GM19463 (cell line): ENCODE data around the gene ODC1.

Source experiments
- ATAC-seq: cut with Tn5 transposase; IDR thresholded peaks from one replicate; pipeline ENCODE4 v1.9.1; 2021; ENCODE audit warnings: mild to moderate bottlenecking, moderate library complexity; ENCODE audit not compliant: unreplicated experiment

ODC1 gene

GRCh38 chr2:10417551-10418335, 30.4 kb downstream of the ODC1 start:
- ATAC-seq: no peak

DNA sequence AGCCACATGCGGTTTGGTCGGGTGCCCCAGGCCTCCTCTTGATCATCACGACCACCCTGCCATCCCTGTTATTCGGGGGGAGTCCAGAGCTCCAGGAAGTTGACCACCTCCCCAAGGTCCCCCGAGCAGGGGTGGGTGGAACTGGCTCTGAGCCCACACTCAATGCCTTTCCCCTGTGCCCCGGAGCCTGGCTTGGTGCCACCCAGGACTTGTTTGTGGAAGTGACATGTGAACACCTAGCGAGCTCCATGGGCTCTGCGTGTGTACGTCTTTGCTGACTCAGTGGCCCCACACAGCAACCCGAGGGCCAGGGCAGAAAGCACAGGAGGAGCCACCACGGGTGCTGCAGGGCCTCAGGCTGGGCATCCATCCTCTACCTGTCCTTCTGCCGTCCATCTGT, 32.5 kb downstream of the ODC1 start:
- no peak for ATAC-seq

DNA sequence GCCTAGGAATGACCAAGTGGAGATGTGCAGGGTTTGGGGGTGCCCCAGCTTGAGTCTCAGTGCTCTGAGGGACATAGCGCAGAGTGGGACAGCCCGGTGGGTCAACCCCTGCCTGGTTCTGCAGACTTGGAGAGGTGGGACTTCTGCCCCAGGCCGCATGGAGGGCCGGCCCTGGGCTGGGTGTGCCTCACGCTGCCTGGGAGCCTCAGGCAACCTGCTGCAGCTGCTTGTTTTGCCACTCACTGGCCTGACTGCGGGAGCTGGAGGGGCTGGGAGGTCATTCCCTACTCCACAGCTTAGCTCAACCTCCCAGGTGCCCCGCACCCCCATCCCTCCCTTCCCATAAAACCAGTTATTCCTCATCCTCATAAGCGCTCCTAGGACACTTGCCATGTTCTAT, 33.1 kb downstream of the ODC1 start:
- ATAC-seq: no peak

DNA sequence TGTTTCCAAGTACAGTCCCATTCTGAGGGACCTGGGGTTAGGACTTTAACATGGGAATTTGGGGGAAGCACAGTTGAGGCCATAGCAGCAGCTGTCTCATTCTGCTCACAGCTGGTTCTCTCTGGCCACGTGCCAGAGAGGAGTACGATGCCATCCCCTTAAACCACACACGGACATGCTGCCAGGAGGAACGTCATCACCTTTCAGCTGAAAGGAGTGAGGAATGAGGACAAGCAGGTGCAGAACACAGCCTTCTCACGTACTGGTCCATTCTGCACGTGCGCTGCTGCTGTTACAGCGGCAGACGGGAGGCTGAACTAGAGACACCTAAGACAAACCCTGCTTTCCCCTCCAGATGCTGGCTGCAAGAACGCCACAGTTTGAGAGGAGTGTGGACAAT, 33.5 kb downstream of the ODC1 start:
- no peak for ATAC-seq

- ATAC-seq: peak; percentile 35
Measured at GRCh38 chr2:10413991-10414451, 34.1 kb downstream of the ODC1 start.

DNA sequence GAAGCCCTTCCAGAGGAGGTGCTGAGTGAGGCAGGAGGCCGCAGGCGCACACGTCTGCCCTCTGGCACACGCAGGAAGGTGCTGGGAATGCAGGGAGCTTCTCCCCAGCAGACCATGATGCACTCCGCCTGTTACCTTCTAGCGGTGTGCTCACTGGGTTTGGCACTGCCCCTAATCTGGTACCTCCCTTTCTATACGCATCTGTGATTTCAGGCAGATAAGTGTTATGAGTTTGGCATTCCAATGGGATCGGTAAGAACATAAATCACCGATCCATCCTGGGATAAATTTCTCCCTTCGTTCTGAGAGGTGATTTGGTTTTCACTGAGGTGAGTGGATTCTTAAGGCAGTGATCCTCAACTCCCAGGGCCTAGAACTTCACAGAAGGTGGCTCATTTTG, 34.6 kb downstream of the ODC1 start:
- no peak for ATAC-seq

- no peak for ATAC-seq
Measured at GRCh38 chr2:10412380-10412779, 35.7 kb downstream of the ODC1 start.

GRCh38 chr2:10411557-10411956, 36.6 kb downstream of the ODC1 start:
- no peak for ATAC-seq

- ATAC-seq: no peak
Measured at GRCh38 chr2:10410823-10411437, 37.2 kb downstream of the ODC1 start.

DNA sequence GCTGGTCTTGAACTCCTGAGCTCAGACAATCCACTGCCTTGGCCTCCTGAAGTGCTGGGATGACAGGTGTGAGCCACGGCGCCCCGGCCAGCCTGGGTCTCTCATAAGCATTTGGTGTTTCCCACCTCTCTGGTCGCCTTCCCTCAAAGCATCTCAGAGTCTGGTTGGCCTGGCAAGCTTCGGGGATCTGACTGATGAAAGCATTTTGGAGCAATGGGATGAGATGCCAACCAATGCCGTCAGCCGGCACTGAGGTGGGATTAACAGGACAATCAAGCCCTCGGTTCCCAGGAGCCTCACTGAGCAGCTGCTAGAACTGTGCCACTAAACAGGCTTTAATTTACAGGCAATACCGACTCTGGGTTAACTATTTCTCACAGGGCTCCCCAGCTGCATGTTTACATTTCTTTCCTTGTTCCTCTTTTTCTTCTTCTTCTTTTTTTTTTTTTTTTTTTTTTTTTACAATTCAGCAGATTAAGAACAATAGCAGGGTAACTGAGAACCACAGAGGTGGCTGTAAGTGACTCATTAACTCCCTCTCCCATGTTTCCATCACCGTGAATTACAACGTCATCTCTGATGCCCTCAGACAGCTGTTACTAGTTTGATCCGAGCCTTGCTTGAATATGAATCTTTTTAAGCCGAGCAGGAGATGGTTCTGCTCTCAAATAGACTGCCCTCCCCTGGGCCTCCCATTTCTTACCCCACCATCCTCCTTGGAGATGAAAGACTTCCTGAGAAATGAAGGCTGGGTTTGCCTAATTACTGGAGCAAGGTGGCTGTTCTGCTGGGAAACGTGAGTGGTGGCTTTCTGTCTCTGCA, 37.9 kb downstream of the ODC1 start:
- peak; percentile 51 for ATAC-seq

DNA sequence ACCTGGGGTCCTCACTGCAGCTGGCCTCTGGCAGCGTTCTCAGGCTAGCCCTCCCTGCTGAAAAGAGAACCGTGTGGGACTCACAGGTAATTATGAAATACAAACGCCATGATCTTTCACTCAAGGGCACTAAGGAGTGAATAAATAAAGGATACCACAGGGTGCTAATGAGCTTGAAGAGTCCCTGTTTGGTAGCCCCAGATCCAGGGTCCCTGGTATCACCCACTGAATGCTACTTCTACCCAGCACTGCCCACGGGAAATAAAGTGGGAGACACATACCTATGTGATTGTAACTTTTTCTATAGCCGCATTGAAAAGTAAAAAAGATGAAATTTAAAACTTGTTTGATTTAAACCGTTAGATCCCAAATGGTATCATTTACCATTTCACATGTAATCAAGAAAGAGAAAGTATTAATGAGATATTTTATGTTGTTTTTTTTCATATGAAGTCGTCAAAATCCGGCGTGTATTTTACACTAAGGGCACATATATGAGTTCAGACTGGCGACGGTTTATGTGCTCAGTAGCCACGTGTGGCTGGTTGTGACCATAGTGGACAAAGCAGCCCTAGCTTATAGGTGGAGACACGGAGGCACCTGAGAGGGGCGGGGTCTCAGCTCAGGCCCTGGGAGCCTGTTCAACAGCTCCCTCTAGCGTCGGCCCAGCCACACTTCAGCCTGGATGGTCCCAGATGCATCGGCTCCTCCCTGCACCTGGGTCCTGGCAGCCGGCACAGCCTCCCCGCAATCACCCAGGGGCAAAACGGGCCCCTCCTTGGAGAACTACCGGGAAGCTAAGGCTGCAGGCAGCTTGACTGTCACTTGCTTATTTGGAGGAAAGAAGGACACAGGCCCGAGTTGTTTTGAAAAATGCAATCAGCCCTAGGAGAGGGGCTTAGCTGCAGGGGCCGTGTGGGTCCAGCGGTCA, 39.2 kb downstream of the ODC1 start:
- peak; percentile 39 for ATAC-seq

GRCh38 chr2:10407841-10408648, 40.1 kb downstream of the ODC1 start:
- ATAC-seq: peak; percentile 47

GRCh38 chr2:10407432-10407831, 40.7 kb downstream of the ODC1 start:
- ATAC-seq: no peak

DNA sequence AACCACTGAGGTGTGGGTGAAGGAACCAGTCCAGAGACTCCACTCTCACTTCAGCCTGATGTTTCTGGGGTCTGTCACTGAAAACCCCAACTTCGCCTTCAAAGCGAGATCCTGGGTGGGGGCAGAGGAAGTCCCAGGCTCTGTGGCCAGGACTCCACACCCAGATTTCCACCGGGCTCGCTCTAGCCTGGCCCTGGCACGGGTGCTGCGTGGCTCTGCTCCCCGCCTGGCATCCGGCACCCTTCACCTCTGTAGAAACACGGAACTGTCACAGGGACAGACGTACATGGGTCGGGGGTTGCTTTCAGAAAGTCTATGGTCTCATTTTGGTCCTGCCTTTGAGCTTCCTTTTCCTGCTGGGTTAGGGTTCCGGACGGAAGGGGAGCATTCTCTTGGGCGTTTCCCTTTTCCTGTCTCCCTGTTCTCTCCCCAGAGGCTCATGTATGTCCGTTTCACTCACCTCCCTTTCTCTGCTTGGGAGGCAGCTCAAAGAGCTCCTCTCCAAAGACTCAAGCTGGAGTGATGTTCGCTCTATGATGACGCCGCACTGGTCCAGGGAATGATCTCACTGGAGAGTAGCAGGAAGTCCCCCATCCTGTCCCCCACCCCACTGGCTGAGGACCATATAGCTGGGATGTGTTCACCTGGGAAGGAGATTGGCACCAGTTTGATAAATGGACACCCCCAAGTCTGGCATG, 41.5 kb downstream of the ODC1 start:
- no peak for ATAC-seq

DNA sequence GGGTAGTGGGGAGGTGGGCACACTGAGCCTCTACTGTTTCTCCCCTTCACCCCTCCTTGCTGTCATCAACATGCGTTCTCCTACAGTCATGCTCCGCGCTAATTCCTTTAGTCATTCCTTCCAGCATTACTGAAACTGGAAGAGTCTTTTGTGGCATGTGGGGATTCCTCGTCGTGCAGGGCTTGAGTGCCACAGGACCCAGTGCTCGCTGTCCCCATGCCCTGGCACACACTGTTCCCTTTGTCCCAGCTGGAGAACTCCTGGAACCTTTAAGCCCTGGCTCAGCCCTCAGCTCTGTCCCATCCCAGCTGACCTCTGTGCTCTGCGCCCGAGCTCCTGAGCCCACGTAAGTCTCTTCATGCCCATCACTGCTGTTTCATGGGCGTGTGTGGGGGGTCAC, 42.1 kb downstream of the ODC1 start:
- no peak for ATAC-seq

DNA sequence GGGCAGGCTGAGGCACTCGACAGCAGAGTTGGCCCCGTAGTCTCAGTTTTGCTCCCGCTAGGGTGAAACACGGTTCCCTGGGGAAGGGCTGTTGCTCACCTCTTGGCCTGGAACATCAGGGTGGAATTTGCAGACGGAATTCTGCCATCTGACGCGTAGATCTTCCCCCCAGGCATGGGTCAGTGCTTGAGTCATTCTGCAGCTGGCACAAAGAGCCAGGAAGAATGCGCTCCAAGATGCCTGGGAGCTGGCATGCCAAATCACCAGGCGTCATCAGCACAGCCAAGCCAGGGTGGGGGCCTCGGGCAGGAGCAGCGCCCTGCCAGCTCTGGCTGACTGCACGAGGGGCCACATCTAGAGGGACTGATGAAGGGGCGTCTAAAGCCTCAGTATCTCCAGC, 42.7 kb downstream of the ODC1 start:
- ATAC-seq: no peak

DNA sequence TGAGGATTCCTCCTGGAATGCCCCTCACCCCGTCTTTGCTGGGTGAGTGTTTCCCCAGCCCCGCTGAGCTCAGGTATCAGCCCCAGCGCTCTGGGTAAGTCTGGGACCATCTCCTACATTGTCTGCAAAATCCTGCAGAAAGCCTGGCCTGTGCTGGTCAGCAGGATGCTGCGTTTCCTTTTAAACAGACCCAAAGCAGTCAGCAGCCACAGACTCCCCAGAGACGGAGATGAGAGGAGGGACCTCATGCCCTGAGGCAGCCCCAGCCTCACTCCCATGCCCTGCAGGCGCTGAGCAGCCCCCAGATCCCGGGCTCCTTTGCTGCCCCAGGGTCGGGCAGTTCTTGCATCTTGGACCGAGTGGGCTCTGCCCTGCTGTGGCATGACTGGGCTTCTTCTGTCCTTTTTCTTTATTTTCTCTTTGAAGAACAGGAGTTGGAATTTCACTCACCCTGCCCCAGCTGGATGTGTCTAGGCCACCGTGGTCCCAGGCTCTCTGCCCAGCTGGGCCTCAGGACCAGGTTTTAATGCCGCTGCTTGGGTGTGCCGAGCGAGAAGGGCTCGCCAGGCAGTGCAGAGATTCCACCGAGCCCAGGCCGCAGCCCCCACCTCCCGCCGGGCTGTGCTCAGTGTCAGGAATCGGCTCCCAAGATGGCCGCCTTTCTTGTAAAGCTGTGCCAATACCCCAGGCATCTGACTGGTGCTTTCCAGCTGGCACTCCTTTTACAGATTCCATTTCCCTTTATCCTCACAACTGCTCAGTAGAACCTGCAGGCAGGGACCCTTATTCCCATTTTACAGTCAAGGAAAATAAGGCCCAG, 43.6 kb downstream of the ODC1 start:
- no peak for ATAC-seq

GRCh38 chr2:10402653-10403215, 45.4 kb downstream of the ODC1 start:
- ATAC-seq: no peak
